Measurements from ENCODE around the gene ACBD4.

DNA sequence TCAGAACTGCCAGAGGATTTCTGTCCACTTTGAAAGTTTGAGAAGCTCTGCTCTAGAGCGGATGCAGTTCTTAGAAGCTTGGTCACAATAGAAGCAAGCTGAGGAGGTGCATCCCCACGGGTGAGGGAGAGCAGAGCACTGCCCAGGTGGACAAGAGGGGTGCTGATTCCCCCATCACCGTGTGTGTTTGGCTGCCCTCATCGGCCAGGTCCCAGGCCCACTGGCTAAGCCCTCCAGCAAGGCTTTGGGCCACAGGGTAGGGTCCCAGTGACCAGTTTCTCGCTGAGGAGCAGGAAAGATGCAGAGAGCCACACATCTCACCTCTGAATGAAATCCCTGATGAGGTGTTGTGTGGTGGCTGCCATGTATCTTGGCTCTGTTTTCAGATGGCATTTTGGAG is 47.5 kb upstream of the ACBD4 start:
- TF ChIP-seq, protein P1, sequence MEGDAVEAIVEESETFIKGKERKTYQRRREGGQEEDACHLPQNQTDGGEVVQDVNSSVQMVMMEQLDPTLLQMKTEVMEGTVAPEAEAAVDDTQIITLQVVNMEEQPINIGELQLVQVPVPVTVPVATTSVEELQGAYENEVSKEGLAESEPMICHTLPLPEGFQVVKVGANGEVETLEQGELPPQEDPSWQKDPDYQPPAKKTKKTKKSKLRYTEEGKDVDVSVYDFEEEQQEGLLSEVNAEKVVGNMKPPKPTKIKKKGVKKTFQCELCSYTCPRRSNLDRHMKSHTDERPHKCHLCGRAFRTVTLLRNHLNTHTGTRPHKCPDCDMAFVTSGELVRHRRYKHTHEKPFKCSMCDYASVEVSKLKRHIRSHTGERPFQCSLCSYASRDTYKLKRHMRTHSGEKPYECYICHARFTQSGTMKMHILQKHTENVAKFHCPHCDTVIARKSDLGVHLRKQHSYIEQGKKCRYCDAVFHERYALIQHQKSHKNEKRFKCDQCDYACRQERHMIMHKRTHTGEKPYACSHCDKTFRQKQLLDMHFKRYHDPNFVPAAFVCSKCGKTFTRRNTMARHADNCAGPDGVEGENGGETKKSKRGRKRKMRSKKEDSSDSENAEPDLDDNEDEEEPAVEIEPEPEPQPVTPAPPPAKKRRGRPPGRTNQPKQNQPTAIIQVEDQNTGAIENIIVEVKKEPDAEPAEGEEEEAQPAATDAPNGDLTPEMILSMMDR (tag by site-specific recombination; IDR thresholded peaks at IDR 0.05), result no peak
- TF ChIP-seq, protein P2, sequence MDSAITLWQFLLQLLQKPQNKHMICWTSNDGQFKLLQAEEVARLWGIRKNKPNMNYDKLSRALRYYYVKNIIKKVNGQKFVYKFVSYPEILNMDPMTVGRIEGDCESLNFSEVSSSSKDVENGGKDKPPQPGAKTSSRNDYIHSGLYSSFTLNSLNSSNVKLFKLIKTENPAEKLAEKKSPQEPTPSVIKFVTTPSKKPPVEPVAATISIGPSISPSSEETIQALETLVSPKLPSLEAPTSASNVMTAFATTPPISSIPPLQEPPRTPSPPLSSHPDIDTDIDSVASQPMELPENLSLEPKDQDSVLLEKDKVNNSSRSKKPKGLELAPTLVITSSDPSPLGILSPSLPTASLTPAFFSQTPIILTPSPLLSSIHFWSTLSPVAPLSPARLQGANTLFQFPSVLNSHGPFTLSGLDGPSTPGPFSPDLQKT (IDR thresholded peaks at IDR 0.05; ENCODE audit: borderline replicate concordance, low read depth, low read length), result no peak
- TF ChIP-seq ZNF529 (tag by site-specific recombination; IDR thresholded peaks at IDR 0.05; ENCODE audit: insufficient replicate concordance), result no peak
- no peak for TF ChIP-seq ZNF121 (tag by site-specific recombination; IDR thresholded peaks at IDR 0.05)
- TF ChIP-seq ZNF391 (tag by site-specific recombination; IDR thresholded peaks at IDR 0.05; ENCODE audit: borderline replicate concordance, low read depth), result no peak
- TF ChIP-seq BCL11A (tag by site-specific recombination; IDR thresholded peaks at IDR 0.05; ENCODE audit: low read depth), result no peak
- TF ChIP-seq ZNF560 (tag by site-specific recombination; IDR thresholded peaks at IDR 0.05; ENCODE audit: borderline replicate concordance), result no peak
- no peak for TF ChIP-seq SP2 (tag by site-specific recombination; IDR thresholded peaks at IDR 0.05)
- TF ChIP-seq HOXA7 (CRISPR knock-in tag; IDR thresholded peaks at IDR 0.05; ENCODE audit: borderline replicate concordance), result no peak
- no peak for TF ChIP-seq ZNF324 (tag by site-specific recombination; IDR thresholded peaks at IDR 0.05)
- TF ChIP-seq, protein P3, sequence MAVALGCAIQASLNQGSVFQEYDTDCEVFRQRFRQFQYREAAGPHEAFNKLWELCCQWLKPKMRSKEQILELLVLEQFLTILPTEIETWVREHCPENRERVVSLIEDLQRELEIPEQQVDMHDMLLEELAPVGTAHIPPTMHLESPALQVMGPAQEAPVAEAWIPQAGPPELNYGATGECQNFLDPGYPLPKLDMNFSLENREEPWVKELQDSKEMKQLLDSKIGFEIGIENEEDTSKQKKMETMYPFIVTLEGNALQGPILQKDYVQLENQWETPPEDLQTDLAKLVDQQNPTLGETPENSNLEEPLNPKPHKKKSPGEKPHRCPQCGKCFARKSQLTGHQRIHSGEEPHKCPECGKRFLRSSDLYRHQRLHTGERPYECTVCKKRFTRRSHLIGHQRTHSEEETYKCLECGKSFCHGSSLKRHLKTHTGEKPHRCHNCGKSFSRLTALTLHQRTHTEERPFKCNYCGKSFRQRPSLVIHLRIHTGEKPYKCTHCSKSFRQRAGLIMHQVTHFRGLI (tag by site-specific recombination; IDR thresholded peaks at IDR 0.05), result no peak
- TF ChIP-seq, protein P4, sequence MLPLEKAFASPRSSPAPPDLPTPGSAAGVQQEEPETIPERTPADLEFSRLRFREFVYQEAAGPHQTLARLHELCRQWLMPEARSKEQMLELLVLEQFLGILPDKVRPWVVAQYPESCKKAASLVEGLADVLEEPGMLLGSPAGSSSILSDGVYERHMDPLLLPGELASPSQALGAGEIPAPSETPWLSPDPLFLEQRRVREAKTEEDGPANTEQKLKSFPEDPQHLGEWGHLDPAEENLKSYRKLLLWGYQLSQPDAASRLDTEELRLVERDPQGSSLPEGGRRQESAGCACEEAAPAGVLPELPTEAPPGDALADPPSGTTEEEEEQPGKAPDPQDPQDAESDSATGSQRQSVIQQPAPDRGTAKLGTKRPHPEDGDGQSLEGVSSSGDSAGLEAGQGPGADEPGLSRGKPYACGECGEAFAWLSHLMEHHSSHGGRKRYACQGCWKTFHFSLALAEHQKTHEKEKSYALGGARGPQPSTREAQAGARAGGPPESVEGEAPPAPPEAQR (tag by site-specific recombination; IDR thresholded peaks at IDR 0.05), result no peak
- no peak for TF ChIP-seq MYNN (tag by site-specific recombination; IDR thresholded peaks at IDR 0.05; ENCODE audit: borderline replicate concordance)

Data from HEK293 (cell line).